Measurements from ENCODE around the gene NAALADL2.
"Not testable (repeated sequence)": the region's sequence is repeated elsewhere in the genome, so short reads cannot be mapped to it uniquely, and the experiment has no call there.

Gene NAALADL2

DNA sequence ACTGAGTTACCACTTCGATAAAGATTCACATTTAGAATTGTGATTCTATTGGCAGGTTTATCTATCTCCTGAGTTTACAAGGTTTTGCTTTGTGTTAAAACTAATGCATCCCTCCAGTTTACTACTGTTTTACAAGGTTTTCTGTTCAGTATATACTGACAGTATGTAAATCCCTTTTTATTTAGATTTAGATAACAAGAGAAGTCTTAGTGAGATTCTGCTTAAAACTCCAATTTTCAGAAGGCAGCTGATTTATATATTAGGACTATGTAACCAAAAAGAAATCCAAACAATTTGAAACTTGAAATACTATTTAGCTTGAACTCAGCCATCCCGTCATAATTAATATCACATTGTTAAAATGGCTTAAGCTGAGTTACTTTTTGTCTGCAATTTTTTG is 619.2 kb downstream of the NAALADL2 start:
- DNase-seq (ENCODE audit: low read depth in 2 of 2), result no peak

DNA sequence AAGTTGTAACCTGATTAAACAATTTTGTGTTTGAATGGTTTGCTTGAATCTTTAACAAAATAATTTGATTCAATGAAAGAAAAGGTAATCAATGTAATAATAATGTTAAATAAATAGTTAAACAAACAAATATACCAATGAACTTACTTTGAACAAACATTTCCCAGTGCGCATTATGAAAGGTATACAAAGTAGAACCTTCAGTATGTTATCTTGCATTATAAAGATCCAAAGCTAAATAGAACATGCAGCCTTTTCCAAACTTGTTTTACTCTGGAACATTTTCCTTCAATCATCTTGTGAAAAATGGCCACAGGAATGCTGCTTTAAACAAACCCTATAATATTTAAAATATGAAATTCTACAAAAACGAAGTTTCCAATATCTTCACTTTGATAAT is 620.0 kb downstream of the NAALADL2 start:
- DNase-seq (ENCODE audit: low read depth in 2 of 2), result no peak

DNA sequence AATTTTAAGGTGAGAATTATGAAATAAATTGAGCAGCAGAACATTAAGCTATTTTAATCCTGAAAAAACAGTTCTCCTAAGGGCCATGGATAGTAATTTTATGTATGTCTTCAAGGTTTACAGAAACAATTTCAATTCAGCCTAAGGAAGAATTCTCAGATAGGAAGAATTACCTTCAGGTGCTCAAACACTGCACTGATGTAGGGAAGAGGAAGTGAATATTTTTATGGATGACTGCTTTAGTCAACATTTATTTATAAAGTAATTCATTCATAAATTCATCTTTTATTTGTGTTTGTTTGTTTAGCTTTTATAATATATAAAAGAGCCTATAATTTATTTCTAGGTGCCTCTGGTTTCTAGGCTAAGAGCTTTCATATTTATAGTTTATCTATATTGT is 620.7 kb downstream of the NAALADL2 start:
- DNase-seq (ENCODE audit: low read depth in 2 of 2), result no peak

DNA sequence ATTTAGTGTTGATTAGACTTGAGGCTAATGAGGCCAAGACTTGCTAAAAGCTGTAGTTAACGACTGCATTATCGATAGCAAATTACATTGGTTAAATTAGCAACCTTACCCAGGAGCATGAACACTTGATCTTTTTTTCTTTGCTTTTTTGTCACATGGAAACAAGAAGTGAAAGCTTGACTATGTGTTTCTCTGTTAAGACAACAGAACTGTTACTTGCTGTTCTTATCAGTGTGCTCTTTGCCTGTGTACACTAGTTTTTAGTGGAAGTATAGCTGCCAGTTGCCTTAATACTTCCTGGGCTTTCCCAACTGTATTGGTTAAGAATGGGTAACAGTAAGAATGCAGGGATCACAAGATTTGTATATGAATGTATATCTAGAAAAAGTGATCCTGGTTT is 625.5 kb downstream of the NAALADL2 start:
- no peak for DNase-seq (ENCODE audit: low read depth in 2 of 2)

DNA sequence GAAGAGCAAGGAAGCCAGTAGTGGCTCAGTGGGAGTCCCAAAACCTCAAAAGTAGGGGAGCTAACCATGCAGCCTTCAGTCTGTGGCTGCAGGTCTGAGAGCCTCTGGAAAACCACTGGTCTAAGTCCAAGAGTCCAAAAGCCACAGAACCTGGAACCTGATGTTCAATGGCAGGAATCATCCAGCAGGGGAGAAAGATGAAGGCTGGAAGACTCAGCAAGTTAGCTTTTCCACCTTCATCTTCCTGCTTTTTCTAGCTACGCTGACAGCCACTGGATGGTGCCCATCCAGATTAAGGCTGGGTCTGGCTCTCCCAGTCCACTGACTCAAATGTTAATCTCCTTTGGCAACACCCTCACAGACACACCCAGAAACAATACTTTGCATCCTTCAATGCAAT is 626.3 kb downstream of the NAALADL2 start:
- DNase-seq (ENCODE audit: low read depth in 2 of 2), result no peak

DNA sequence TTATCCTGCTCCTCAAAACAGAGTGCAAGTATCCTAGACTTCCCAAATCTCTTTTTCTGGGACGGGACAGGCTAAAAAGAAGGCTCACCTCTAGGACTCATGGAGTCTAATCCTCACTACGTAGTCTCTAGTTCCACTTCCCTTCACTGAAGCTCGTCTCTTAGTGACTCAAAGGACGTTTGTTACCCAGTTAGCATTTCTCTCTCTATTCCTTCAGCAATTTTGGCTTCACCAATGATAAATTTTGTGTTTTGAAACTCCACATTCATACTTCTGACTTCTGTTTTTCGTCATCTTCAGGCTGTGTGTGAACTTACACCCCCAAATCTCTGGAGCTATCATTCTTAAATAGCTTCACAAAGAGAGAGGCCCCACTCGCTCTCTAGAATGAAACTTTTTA is 627.1 kb downstream of the NAALADL2 start:
- no peak for DNase-seq (ENCODE audit: low read depth in 2 of 2)

DNA sequence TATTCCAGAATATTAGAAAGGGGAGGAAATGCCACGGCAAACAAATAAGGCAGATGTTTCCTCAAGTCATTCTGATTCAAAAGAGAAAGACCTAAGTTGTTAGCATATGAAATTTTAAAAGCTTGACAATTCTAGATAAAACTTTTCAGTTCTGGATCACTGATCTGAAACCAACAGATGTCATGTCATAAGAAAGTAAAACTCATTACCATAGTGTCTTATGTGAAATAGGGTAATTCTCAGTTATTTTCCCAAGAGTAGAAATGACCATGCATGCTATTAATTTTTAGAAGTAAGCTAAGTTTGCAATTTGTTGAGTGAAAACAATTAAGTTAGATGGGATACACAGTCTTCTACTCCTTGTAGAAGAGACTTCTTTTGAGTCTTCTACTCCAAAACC is 630.3 kb downstream of the NAALADL2 start:
- no peak for DNase-seq (ENCODE audit: low read depth in 2 of 2)

DNA sequence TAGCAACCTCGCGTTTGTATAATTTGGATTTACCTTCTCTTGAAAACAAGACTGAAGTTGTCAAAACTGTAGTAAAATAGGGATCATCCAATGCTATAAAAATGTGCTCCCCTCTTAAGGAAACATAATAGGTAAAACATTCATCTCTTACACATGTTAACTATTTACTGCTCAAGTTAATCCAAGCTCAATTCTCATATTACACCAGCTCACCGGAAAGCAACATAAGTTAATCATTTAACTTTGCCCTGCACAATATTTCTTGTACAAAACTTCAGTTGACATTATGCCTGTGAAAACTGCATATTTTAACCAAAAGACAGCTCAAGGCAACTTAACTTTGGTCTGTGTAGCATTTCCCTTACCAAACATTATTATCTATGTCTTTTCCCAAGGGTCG is 634.2 kb downstream of the NAALADL2 start:
- DNase-seq (ENCODE audit: low read depth in 2 of 2), result no peak

DNA sequence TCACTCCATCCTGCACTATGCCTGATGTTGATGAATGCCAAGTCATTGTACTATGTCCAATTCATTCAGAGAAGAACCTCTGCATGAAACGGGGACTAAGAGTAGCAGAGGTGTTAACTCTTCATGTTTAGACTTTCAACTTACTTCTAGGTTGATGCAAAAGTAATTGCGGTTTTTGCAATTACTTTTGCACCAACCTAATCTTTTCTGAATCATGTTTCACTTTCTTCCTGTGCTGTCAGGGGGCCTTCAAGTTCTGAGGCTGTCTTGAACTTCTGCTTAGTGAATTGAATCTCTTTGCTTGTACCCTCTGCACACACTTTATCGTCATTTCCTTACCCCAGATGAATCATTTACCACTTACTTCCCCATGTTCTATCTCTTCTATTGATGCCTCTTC is 636.2 kb downstream of the NAALADL2 start:
- no peak for DNase-seq (ENCODE audit: low read depth in 2 of 2)

DNA sequence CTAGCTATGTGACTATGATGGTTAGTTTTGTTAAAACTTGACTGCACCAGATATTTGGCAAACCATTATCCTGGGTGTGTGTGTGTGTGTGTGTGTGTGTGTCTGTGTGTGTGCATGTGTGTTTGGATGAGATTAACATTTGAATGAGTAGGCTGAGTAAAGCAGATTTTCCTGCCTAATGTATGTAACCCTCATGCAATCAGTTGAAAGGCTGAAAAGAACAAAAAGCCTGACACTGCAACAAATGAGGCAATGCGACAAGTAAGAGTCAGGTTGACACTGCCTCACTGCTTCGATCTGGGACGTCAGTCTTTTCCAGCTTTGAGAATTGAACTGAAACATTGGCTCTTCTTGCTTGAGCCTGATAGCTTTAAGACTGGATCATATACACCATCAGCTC is 643.0 kb downstream of the NAALADL2 start:
- no peak for DNase-seq (ENCODE audit: low read depth in 2 of 2)

DNA sequence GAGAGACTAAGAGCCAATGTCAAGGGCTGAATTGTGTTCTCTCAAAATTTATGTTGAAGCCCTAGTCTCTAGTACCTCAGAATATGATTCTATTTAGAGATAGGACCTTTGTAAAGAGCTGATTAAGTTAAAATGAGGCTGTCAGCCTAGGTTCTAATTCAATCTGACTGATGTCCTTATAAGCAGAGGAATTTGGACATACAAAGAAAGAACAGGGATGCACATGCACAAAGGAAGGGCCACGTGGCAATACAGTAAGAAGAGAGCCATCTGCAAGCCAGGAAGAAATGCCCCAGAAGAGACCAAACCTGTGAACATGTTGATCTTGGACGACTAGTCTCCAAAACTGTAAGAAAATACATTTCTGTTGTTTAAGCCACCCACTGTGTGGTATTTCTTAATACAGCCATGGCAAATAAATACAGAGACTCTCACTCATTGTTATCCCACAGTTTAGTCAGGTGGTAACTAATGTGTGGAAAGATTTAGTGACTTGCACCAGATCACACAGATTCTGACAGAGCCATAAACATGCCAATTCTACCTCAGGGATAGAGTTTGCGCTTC is 652.2 kb downstream of the NAALADL2 start:
- no peak for DNase-seq (ENCODE audit: low read depth in 2 of 2)

DNA sequence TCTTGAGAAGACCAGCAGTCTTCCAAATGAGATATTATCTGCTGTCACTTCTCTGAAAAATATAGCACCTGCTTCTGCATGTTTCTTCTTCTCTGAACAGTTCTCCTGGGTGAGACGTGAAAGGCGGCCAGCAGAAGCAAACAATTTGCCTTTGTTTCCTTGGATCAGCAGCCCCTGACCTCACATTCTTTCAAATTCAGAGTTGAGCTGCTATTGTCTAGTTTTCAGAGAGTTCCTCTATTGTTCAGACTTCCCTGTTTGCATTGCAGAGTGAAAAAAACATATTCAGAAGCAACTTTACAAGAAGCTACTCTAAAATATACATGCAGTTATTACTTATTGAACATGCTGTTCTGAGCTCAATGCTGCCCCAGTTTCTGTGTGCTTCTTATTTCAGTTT is 653.6 kb downstream of the NAALADL2 start:
- no peak for DNase-seq (ENCODE audit: low read depth in 2 of 2)

DNA sequence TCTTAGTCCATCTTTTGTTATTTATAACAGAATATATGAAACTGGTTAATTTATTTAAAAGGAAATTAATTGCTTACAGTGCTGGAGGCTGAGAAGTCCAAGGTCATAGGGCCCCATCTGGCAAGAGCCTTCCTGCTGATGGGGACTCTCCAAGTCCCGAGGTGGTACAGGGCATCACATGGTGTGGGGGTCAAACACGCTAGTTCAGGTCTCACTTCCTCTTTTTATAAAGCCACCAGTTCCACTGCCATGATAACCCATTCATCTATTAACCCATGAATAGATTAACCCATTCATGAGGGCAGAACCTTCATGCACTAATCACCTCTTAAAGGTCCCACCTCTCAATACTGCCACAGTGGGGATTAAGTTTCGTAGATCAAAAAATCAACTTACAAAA is 659.3 kb downstream of the NAALADL2 start:
- DNase-seq (ENCODE audit: low read depth in 2 of 2), result no peak

DNA sequence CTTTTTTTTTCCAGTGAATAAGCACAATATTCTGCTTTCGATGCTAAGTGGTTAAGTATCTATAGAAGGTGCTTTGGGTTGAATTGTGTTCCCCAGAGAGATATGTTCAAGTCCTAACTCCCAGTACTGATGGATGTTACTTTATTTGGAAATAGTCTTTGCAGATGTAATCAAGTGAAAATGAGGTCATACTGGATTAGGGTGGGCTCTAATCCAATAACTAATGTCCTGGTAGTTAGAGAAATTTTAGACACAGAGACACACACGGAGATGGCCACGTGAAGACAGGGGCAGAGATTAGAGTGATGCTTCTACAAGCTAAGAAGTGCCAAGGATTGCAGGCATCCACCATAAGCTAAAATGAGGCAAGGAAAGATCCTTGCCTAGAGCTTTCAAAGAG is 662.3 kb downstream of the NAALADL2 start:
- no peak for DNase-seq (ENCODE audit: low read depth in 2 of 2)

DNA sequence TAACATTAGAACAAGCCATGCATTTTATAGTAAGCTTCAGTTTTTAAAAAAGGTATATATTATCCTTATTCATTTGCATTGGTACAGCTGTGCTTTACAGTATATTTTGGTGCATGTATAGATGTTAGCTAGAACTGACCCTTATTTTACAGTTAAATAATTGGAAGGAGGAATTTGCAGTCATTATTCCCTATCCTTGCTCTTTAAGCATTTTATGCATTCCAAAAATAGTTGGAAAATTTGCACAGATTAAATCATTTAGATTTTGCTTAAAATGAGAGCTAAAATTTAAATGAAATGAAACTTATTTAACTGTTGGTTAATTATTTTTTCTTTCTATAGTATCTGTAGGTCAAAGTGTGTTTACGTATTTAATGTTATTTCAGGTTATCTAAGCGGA is 667.1 kb downstream of the NAALADL2 start:
- DNase-seq (ENCODE audit: low read depth in 2 of 2), result no peak

DNA sequence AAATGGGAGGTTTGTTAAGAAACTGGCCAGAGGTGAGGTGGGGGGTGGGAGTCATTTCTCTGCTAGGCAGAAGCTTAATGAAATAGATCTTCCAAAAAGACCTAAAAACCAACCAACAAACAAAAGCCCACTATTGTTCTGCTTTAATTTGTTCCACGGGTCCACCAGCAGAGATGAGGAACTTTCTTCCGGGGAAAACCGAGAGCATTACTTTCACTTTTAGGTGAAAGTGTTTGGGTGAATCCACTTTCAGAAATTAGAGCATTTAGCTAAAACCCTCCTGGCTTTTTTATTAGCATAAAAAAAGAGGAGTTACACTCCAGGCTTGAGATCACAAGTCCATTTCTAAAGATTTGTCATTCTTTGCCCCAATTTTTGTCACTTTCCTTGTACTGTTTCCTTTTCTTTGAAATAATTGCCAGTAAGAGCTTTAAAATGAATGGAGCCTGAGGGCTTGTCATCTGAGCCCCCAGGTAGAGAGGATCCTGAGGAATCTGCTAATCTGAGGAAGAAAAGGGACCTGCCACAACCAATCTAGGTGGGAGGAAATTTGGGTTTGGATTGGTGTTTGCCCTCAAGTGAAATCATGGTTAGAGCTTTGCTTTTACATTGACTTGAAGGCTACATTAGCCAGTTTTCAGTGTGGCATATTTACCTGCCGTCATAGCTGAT is 667.6 kb downstream of the NAALADL2 start:
- no peak for DNase-seq (ENCODE audit: low read depth in 2 of 2)

DNA sequence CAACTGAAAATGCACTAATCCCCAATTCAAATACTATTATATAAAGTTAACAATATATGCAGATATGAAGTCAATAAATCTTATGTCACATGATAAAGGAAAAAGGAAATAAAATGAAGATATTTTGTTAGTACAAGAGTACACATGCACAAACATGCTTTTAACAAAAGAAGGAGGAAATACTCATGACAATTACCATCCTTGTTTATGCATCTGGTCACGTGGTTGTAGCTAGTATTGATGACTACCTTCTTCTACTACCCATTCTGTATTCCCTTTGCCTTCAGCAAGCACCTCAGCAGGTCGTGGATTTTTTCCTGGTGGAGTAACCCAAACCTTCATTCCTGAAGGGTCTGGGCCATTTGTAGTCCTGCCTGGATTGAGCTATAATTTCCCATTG is 669.6 kb downstream of the NAALADL2 start:
- DNase-seq (ENCODE audit: low read depth in 2 of 2), result not testable (repeated sequence)

DNA sequence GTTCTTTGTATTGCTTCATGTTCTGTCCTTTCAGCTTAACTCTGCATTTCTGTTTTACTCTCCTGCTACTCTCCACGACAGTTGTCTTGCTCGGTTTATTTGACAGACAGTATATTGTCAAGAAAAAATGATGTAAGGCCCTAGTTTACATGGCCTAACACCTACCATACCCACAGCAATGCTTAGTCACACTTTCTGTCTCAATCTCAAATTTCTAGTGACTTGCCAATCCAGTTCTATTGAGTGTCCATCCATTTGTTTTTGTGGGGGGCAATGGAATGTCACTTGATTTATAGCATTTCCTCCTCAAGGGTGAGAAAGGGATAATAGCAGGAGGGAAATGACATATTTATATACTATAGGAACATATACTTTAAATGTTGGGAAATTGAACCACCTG is 676.2 kb downstream of the NAALADL2 start:
- no peak for DNase-seq (ENCODE audit: low read depth in 2 of 2)

DNA sequence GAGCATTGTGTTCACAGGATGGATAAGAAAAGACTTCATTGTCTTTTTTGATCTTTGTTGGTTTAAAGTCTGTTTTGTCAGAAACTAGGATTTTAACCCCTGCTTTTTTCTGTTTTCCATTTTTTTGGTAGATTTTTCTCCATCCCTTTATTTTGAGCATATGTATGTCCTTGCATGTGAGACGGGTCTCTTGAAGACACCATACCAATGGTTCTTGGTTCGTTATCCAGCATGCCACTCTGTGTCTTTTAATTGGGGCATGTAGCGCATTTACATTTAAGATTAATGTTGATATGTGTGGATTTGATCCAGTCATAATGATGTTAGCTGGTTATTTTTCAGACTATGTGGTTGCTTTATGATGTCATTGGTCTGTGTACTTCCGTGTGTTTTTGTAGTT is 687.0 kb downstream of the NAALADL2 start:
- no peak for DNase-seq (ENCODE audit: low read depth in 2 of 2)

DNA sequence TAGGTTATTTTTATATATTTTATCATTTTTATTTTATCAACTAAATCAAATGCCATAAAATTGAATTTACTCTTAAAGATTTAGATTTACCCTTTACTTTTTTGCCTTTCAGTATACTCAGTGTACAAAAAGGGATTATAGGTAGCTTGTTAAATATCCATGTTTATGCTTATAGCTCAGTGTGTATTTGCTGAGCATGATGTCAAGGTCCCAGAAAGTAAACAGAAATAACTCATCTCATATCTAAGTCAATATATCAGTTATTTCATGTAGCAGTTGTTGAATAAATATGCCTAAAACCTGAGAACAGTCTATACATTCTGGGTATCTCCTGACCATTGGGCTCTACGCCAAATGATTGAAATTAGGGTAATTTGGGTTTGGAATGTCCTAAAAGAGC is 693.8 kb downstream of the NAALADL2 start:
- no peak for DNase-seq (ENCODE audit: low read depth in 2 of 2)

DNA sequence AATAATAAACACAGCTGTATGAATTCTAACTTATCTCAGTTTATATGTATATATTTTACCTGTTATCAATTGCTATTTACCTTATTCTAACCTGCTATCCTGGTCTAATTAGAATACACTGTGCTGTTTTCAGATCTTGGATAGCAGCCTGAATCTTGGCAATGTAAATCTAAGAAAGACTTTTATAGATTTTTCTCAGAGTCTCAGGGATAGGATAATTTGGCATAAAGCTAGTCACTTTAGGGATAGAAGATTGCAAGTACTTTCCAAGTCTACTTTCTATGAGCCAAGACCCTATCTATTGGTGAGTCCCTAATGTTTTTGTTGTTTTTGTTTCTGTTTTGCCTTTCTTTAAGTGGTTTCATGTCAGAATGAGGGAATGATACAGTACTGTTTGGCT is 695.7 kb downstream of the NAALADL2 start:
- no peak for DNase-seq (ENCODE audit: low read depth in 2 of 2)

DNA sequence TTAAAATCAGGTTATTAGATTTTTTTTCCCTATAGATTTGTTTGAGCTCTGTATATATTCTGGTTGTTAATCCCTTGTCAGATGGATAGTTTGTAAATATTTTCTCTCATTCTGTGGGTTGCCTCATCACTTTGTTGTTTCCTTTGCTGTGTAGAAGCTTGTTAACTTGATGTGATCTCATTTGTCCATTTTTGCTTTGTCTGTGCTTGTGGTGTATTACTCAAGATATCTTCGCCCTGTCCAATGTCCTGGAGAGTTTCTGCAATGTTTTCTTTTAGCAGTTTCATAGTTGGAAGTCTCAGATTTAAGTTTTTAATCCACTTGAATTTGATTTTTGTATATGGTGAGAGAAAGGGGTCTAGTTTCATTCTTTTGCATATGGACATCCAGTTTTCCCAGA is 699.1 kb downstream of the NAALADL2 start:
- DNase-seq (ENCODE audit: low read depth in 2 of 2), result no peak

DNA sequence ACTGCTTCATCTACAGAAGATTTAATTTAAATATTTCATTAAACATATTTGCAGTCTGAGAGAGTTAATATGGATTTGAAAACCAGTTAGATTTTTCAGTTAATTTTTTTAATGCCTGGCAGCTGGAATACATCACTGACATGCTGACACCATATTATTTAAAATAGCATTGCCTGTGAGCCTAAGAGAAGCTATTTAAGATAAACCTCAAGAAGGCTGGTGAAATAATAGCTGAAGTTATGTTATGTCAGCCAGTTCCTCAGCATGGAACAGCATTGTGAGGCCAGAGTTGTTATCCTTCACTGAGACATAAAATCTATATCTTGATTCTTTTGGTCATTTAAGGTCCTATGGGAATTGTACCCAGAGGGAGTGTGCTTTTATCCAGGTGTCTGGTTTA is 705.2 kb downstream of the NAALADL2 start:
- no peak for DNase-seq (ENCODE audit: low read depth in 2 of 2)

DNA sequence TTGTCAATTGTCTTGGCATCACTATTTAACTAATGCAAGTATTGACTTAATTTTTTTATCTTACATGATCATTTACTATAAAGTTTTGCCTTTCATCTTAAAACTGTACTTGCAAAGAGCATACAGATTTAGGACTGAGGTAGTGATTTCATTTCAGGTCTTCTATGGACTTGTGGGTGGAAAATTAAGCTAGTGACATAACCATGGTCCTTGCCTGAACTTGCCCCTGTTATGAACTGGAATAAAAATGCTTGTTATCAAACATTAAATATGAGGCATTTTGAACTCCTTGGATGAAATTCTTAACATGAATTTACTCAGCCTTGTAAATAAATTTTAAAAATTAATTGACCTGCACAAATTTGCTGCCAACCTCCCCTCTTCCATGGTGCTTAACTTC is 712.0 kb downstream of the NAALADL2 start:
- no peak for DNase-seq (ENCODE audit: low read depth in 2 of 2)

All from activated CD8-positive, alpha-beta memory T cell treated with anti-CD3 and anti-CD28 coated beads for 4 hours (primary cell).